ENCODE data around the gene CHRNA4. TPM values are rescaled to one million over a fixed set of nuclear protein-coding genes. Genes with fewer than 3 reads are reported as not detected.

Gene CHRNA4
- total and polyA plus RNA-seq, 8 donors = under 0.01 to 0.15 TPM; not detected in 6

DNA sequence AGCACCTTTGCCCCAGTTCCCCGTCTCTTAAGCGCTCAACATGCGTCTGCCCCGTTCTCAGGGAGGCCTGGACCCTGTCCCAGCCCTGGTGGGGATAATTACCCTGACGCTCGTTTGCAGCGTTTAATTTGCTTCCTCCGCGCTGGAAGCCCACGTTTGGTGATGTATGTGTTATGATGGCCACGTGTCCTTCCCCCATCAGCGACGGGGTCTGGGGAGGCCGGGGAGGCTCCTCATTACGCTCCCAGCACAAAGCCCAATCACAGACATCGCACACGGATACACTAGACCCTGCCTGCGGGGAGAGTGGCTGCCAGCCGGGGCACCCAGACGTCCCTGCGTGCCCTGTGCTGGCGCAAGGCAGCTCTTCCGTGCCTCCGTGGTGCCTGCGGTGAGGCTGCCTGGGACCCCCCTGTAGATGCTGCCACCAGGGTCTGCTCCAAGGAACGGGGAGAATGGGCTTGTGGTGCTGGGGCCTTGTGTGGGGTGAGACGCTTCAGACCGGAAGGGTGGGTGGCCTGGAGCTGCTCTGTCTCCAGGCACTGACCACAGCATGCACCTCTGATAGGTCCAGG lies 10.2 kb upstream of the CHRNA4 start:
- TF ChIP-seq CTCF (IDR thresholded peaks at IDR 0.05) = no peak
- intact Hi-C loops (cut with DNase I; ENCODE audit: low total_unique reads) = no loop called here
- H3K4me1 ChIP-seq = no peaks in the 10 kb centered on the region
- H3K27ac ChIP-seq = no peak overlapping the region
- H3K36me3 ChIP-seq = no peaks in the 10 kb centered on the region
- 61 to 80% (median 76%) methylated on average over 6 to 28 of the region's 28 CpGs for WGBS, 5 donors
- DNase-seq = no peak
- H3K9me3 ChIP-seq = no peaks in the 10 kb centered on the region
- peaks cover 4 to 96% (median 51%) of the 10 kb centered on the region in 3 donors for H3K27me3 ChIP-seq
- no peak overlapping the region for H3K4me3 ChIP-seq

GRCh38 chr20:63370618-63371187 lies 9.6 kb upstream of the CHRNA4 start:
- TF ChIP-seq POLR2AphosphoS5 (IDR thresholded peaks at IDR 0.05) (no peak), EP300 (IDR thresholded peaks at IDR 0.05) (no peak), POLR2A (IDR thresholded peaks at IDR 0.05) (no peak), CTCF (IDR thresholded peaks at IDR 0.05) (no peak)
- no peak overlapping the region for H3K27ac ChIP-seq
- H3K36me3 ChIP-seq = no peaks in the 10 kb centered on the region
- no peaks in the 10 kb centered on the region for H3K9me3 ChIP-seq
- peaks cover 4 to 94% (median 44%) of the 10 kb centered on the region in 3 donors for H3K27me3 ChIP-seq
- intact Hi-C loops (cut with DNase I; ENCODE audit: low total_unique reads) = no loop called here
- no peak for DNase-seq
- H3K4me1 ChIP-seq = no peaks in the 10 kb centered on the region
- WGBS, 5 donors = 23 to 37% (median 32%) methylated on average over 19 to 21 of the region's 21 CpGs
- H3K4me3 ChIP-seq = no peak overlapping the region

DNA sequence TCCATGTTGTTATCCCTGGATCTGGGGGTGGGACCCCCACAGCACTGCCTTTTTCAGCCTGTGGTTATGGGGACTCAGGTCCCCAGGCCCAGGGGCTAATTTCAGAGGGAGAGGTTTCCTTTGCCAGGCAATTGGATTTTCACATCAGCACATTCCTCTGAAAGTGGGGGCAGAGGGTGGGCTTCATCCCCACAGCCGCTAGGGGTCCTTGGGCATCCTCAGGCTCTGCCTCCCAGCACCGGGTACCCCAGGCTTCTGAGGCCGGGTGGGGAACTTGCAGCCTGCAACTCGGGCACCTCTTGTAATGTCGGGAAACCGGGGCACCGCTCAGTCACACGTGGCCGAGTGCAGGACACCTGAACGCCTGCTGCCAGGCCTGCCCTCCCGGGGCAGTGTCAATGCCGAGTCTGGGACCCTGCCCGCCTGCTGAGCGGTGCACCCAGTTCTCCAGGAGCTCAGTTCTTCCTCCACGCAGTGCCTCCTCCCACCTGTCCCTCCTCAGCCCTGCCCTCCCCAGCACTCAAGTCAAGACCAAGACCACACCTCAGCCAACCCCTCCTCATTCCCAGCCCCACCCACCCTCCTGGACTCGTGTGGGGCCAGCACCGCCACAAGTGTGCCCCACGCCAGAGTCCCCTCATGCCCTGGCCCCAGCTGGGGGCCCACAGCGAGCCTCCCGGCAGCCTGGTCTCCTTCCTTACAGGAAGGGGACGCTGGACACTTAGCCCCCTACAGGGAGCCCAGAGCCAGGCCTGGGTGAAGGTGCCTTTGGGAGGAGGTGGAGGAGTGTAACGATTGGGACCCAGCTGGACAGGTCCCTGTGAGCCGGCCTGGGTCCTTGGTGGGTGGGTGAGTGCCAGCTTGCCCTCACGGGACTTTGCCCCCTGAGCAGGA lies 8.8 kb upstream of the CHRNA4 start:
- 50 to 65% (median 58%) methylated on average over 23 to 24 of the region's 24 CpGs for WGBS, 5 donors
- TF ChIP-seq POLR2AphosphoS5 (IDR thresholded peaks at IDR 0.05) = no peak
- TF ChIP-seq POLR2A (IDR thresholded peaks at IDR 0.05) = no peak
- no peak for TF ChIP-seq CTCF (IDR thresholded peaks at IDR 0.05)
- no peak for TF ChIP-seq EP300 (IDR thresholded peaks at IDR 0.05)
- peaks cover 4 to 94% (median 41%) of the 10 kb centered on the region in 3 donors for H3K27me3 ChIP-seq

DNA sequence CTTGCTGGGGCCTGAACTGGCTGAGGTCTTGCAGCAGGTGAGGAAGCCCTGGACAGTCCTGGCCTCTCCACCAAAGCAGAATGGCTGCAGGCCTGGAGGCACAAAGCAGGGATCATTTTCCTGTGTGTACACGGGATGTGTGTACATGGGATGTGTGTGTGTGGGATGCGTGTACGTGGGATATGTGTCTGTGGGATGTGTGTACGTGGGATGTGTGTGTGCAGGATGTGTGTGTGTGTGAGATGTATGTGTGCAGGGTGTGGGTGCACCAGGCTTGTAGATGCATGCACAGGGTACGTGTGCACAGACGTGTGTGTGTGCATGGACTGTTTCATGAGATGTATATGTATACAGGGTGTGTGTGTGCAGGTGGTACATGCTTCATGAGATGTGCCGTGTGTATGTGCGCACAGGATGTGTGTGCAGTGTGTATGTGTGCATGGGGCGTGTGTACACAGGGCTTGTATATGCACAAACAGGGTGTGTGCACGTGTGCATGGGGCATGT lies 7.9 kb upstream of the CHRNA4 start:
- WGBS, 5 donors = 83 to 90% (median 88%) methylated on average over 10 of the region's 10 CpGs
- intact Hi-C loops (cut with DNase I; ENCODE audit: low total_unique reads) = no loop called here
- TF ChIP-seq EP300 (IDR thresholded peaks at IDR 0.05) = no peak
- TF ChIP-seq CTCF (IDR thresholded peaks at IDR 0.05) = no peak
- no peak for TF ChIP-seq POLR2AphosphoS5 (IDR thresholded peaks at IDR 0.05)
- TF ChIP-seq POLR2A (IDR thresholded peaks at IDR 0.05) = no peak
- no peaks in the 10 kb centered on the region for H3K36me3 ChIP-seq
- no peaks in the 10 kb centered on the region for H3K4me1 ChIP-seq
- H3K27ac ChIP-seq = no peak overlapping the region
- DNase-seq = no peak
- H3K9me3 ChIP-seq = no peaks in the 10 kb centered on the region
- peaks cover 4 to 94% (median 40%) of the 10 kb centered on the region in 3 donors for H3K27me3 ChIP-seq
- H3K4me3 ChIP-seq = no peak overlapping the region

More for the DNA sequence above, 8.8 kb upstream of the CHRNA4 start:
- Histone ChIP-seq H3K4me3 (no peak overlapping the region), H3K36me3 (no peaks in the 10 kb centered on the region), H3K9me3 (no peaks in the 10 kb centered on the region), H3K4me1 (no peaks in the 10 kb centered on the region), H3K27ac (no peak overlapping the region)
- DNase-seq = no peak
- intact Hi-C loops (cut with DNase I; ENCODE audit: low total_unique reads) = no loop called here
